ENCODE results near the gene SPOCK2. TPM values are rescaled to one million over a fixed set of nuclear protein-coding genes. Genes with fewer than 3 reads are reported as not detected.

Gene SPOCK2
- total and polyA plus RNA-seq, 2 of the 4 experiments (the other 2 are of a cell fraction), result 0.02 TPM; not detected in 1

DNA sequence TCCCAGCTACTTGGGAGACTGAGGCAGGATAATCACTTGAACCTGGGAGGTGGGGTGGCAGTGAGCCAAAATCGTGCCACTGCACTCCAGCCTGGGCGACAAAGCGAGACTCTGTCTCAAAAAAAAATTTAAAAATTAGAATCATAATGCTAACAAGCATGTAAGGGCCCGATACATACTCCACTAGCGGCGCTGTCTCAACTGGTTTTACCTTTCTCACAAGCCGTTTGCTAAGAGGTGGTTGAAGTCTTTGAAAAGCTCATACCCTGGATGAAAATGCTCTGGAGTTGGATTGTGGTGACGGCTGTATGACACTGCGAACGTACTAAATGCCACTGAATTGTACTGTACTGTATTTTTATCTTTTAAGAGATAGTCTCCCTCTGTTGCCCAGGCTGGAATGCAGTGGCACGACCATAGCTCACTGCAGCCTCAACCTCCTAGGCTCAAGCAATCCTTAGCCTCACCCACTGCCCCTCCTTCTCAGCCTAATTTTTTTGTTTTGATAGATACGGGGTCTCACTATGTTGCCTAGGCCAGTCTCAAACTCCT lies 29.9 kb downstream of the SPOCK2 start:
- POLR2A ChIA-PET (ENCODE audit: unreplicated experiment), result no interaction called here
- no peak overlapping the region for H2BK120ac ChIP-seq (ENCODE audit: low read depth, low read length)
- no peak overlapping the region for H4K8ac ChIP-seq (ENCODE audit: low read depth in 2 of 2, low read length in 2 of 2)
- no peak overlapping the region for H3K4ac ChIP-seq (ENCODE audit: low read depth, low read length)
- no peak overlapping the region for H3K23ac ChIP-seq (ENCODE audit: low read depth, low read length)
- H4K5ac ChIP-seq (ENCODE audit: low read depth, low read length), result no peak overlapping the region
- no peak overlapping the region for H2BK20ac ChIP-seq (ENCODE audit: low read depth, low read length)
- intact Hi-C loops (cut with micrococcal nuclease), result no loop called here
- no peak overlapping the region for H2AFZ ChIP-seq (replicated peaks; ENCODE audit: low read length, poor library complexity)
- peaks cover 60% of the 10 kb centered on the region for H3K27me3 ChIP-seq (ENCODE audit: control insufficient read depth, insufficient read depth, low read length)
- H4K20me1 ChIP-seq (ENCODE audit: insufficient read depth, low read length), result no peaks in the 10 kb centered on the region
- H3K14ac ChIP-seq (replicated peaks; ENCODE audit: low read depth, low read length), result no peak overlapping the region
- no CpG with 5 or more reads among the region's 12 CpGs for WGBS, 2 experiments (ENCODE audit: extremely low coverage in 2 of 2, insufficient read length in 1 of 2)
- ATAC-seq (ENCODE audit: low read depth) (no peak), DNase-seq (no peak)
- CTCF ChIA-PET, result no interaction called here
- no peak overlapping the region for H3K18ac ChIP-seq (ENCODE audit: low read depth, low read length)
- dilution Hi-C loops (cut with HindIII; ENCODE audit: low sequenced_read_pairs, unreplicated experiment), result no loop called here
- no peaks in the 10 kb centered on the region for H3K9me1 ChIP-seq (ENCODE audit: insufficient read depth, low read length)
- no peaks in the 10 kb centered on the region for H3K9me3 ChIP-seq (ENCODE audit: control insufficient read depth, insufficient read depth, low read length)
- no peak overlapping the region for H3K56ac ChIP-seq (ENCODE audit: extremely low read depth, insufficient read depth, low read length)
- no peak overlapping the region for H3K27ac ChIP-seq (ENCODE audit: insufficient read depth, low read length)
- no peak overlapping the region for H2AK5ac ChIP-seq (ENCODE audit: low read depth, low read length)
- H2BK5ac ChIP-seq (ENCODE audit: low read depth, low read length, poor library complexity, severe bottlenecking), result no peak overlapping the region
- BruUV-seq (replicated peaks), result no TSS peak
- H3K9ac ChIP-seq (ENCODE audit: low read depth, low read length), result no peak overlapping the region
- no peaks in the 10 kb centered on the region for H3K79me1 ChIP-seq (ENCODE audit: low read depth in 1 of 2, low read length in 2 of 2)
- in situ Hi-C loops (cut with MboI; ENCODE audit: low sequenced_read_pairs), result loop anchor here (10.0 kb wide), 1 partner anchor 276 kb away; no protein-coding TSS in a partner anchor
- no peak overlapping the region for H3K4me3 ChIP-seq (ENCODE audit: insufficient read depth, low read depth, low read length)
- no peak overlapping the region for H2AK9ac ChIP-seq (replicated peaks; ENCODE audit: low read depth, low read length, poor library complexity)
- no peaks in the 10 kb centered on the region for H3K36me3 ChIP-seq (ENCODE audit: control insufficient read depth, insufficient read depth, low read length)
- no peak for TF ChIP-seq NFE2L2 (IDR thresholded peaks at IDR 0.05; ENCODE audit: low read depth, low read length)
- no peak for TF ChIP-seq MAFK (IDR thresholded peaks at IDR 0.05; ENCODE audit: low read depth, low read length)
- TF ChIP-seq, protein P1, sequence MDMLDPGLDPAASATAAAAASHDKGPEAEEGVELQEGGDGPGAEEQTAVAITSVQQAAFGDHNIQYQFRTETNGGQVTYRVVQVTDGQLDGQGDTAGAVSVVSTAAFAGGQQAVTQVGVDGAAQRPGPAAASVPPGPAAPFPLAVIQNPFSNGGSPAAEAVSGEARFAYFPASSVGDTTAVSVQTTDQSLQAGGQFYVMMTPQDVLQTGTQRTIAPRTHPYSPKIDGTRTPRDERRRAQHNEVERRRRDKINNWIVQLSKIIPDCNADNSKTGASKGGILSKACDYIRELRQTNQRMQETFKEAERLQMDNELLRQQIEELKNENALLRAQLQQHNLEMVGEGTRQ (IDR thresholded peaks at IDR 0.05; ENCODE audit: low read depth, low read length), result no peak
- no peak for TF ChIP-seq RAD21 (IDR thresholded peaks at IDR 0.05; ENCODE audit: low read length)
- TF ChIP-seq CHD1 (IDR thresholded peaks at IDR 0.05; ENCODE audit: low read depth, low read length), result no peak
- TF ChIP-seq BHLHE40 (IDR thresholded peaks at IDR 0.05; ENCODE audit: low read depth, low read length), result no peak
- no peak for TF ChIP-seq FOS (IDR thresholded peaks at IDR 0.05; ENCODE audit: low read depth, low read length)
- no peak for TF ChIP-seq MXI1 (IDR thresholded peaks at IDR 0.05; ENCODE audit: borderline replicate concordance, low read depth, low read length)
- no peak for TF ChIP-seq MAZ (IDR thresholded peaks at IDR 0.05; ENCODE audit: borderline replicate concordance, low read depth, low read length)
- TF ChIP-seq, protein P2, sequence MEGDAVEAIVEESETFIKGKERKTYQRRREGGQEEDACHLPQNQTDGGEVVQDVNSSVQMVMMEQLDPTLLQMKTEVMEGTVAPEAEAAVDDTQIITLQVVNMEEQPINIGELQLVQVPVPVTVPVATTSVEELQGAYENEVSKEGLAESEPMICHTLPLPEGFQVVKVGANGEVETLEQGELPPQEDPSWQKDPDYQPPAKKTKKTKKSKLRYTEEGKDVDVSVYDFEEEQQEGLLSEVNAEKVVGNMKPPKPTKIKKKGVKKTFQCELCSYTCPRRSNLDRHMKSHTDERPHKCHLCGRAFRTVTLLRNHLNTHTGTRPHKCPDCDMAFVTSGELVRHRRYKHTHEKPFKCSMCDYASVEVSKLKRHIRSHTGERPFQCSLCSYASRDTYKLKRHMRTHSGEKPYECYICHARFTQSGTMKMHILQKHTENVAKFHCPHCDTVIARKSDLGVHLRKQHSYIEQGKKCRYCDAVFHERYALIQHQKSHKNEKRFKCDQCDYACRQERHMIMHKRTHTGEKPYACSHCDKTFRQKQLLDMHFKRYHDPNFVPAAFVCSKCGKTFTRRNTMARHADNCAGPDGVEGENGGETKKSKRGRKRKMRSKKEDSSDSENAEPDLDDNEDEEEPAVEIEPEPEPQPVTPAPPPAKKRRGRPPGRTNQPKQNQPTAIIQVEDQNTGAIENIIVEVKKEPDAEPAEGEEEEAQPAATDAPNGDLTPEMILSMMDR (conservative IDR thresholded peaks at IDR 0.05; ENCODE audit: low read depth, low read length), result no peak
- TF ChIP-seq, protein P3, sequence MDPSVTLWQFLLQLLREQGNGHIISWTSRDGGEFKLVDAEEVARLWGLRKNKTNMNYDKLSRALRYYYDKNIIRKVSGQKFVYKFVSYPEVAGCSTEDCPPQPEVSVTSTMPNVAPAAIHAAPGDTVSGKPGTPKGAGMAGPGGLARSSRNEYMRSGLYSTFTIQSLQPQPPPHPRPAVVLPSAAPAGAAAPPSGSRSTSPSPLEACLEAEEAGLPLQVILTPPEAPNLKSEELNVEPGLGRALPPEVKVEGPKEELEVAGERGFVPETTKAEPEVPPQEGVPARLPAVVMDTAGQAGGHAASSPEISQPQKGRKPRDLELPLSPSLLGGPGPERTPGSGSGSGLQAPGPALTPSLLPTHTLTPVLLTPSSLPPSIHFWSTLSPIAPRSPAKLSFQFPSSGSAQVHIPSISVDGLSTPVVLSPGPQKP (IDR thresholded peaks at IDR 0.05; ENCODE audit: borderline replicate concordance, low read depth, low read length), result no peak
- no peak for TF ChIP-seq POLR2A (IDR thresholded peaks at IDR 0.05; ENCODE audit: low read depth, low read length)
- no peak for TF ChIP-seq RCOR1 (IDR thresholded peaks at IDR 0.05; ENCODE audit: insufficient replicate concordance, low read length)
- TF ChIP-seq RFX5 (IDR thresholded peaks at IDR 0.05; ENCODE audit: low read depth, low read length), result no peak
- TF ChIP-seq SMC3 (IDR thresholded peaks at IDR 0.05; ENCODE audit: low read depth, low read length), result no peak
- no peaks in the 10 kb centered on the region for H3K4me1 ChIP-seq (ENCODE audit: control insufficient read depth, insufficient read depth, low read length)
- H4K91ac ChIP-seq (ENCODE audit: insufficient read depth, low read depth, low read length), result no peak overlapping the region
- H2BK15ac ChIP-seq (ENCODE audit: low read depth, low read length), result no peak overlapping the region
- H3K4me2 ChIP-seq (ENCODE audit: low read depth, low read length), result no peak overlapping the region
